H9 (cell line): ENCODE results near the gene SCAF11. TPM values are rescaled to one million over a fixed set of nuclear protein-coding genes. Genes with fewer than 3 reads are reported as not detected.

ENCODE experiments used
- DNase-seq: peaks from one replicate; pipeline ENCODE4 v3.0.0-alpha.2; 2017
- H2AFZ ChIP-seq: one replicate; pipeline ENCODE4 v1.6.1; 2013; ENCODE audit warnings: mild to moderate bottlenecking, low read length, control low read depth, moderate library complexity
- H2AK5ac ChIP-seq: 2 replicates; pipeline ENCODE4 v1.6.1; 2013; ENCODE audit warnings: low read length, control low read depth, mixed read lengths; ENCODE audit not compliant: insufficient read length
- H2BK120ac ChIP-seq: one replicate; pipeline ENCODE4 v1.6.1; 2013; ENCODE audit warnings: low read depth, mild to moderate bottlenecking, low read length, control low read depth, inconsistent platforms; ENCODE audit not compliant: poor library complexity, severe bottlenecking
- H2BK12ac ChIP-seq: 2 replicates; pipeline ENCODE4 v1.6.1; 2013; ENCODE audit warnings: low read length, control low read depth, mixed read lengths, low read depth; ENCODE audit not compliant: insufficient read length
- H2BK15ac ChIP-seq: 2 replicates; pipeline ENCODE4 v1.6.1; 2013; ENCODE audit warnings: low read depth, low read length, control low read depth
- H2BK20ac ChIP-seq: one replicate; pipeline ENCODE4 v1.6.1; 2013; ENCODE audit warnings: low read depth, mild to moderate bottlenecking, low read length, control low read depth, inconsistent platforms; ENCODE audit not compliant: poor library complexity, severe bottlenecking
- H2BK5ac ChIP-seq: 2 replicates; pipeline ENCODE4 v1.6.1; 2013; ENCODE audit warnings: low read length, control low read depth, mixed read lengths; ENCODE audit not compliant: insufficient read length
- H3K14ac ChIP-seq: 2 replicates; pipeline ENCODE4 v1.6.1; 2013; ENCODE audit warnings: low read length, control low read depth; ENCODE audit not compliant: insufficient read depth
- H3K18ac ChIP-seq: 2 replicates; pipeline ENCODE4 v1.6.1; 2013; ENCODE audit warnings: low read depth, mild to moderate bottlenecking, mixed read lengths, low read length, control low read depth; ENCODE audit not compliant: insufficient read length
- H3K23ac ChIP-seq: 2 replicates; pipeline ENCODE4 v1.6.1; 2013; ENCODE audit warnings: low read length, control low read depth, mixed read lengths, low read depth; ENCODE audit not compliant: insufficient read length
- H3K23me2 ChIP-seq: 2 replicates; pipeline ENCODE4 v1.6.1; 2013; ENCODE audit warnings: low read depth, mild to moderate bottlenecking, mixed read lengths, low read length, control low read depth; ENCODE audit not compliant: insufficient read length, poor library complexity, severe bottlenecking
- H3K27ac ChIP-seq: 2 replicates; pipeline ENCODE4 v1.5.1; 2013; ENCODE audit warnings: low read length, control low read depth, mixed read lengths, low read depth; ENCODE audit not compliant: insufficient read length
- H3K27me3 ChIP-seq: 2 replicates; pipeline ENCODE4 v1.6.1; 2013; ENCODE audit warnings: low read length, control low read depth, inconsistent platforms; ENCODE audit not compliant: insufficient read depth
- H3K4ac ChIP-seq: 2 replicates; pipeline ENCODE4 v1.6.1; 2013; ENCODE audit warnings: low read depth, mild to moderate bottlenecking, control low read depth, inconsistent platforms, low read length, moderate library complexity
- H3K4me1 ChIP-seq: 2 replicates; pipeline ENCODE4 v1.6.1; 2013; ENCODE audit warnings: low read length, control low read depth, inconsistent platforms; ENCODE audit not compliant: insufficient read depth
- H3K4me2 ChIP-seq: 2 replicates; pipeline ENCODE4 v1.6.1; 2013; ENCODE audit warnings: low read length, control low read depth, mixed read lengths; ENCODE audit not compliant: insufficient read length, insufficient read depth
- H3K56ac ChIP-seq: 2 replicates; pipeline ENCODE4 v1.6.1; 2013; ENCODE audit warnings: low read depth, mild to moderate bottlenecking, mixed read lengths, low read length, control low read depth; ENCODE audit not compliant: insufficient read length
- H3K79me1 ChIP-seq: 2 replicates; pipeline ENCODE4 v1.6.1; 2013; ENCODE audit warnings: low read depth, mild to moderate bottlenecking, moderate library complexity, low read length, control low read depth, inconsistent platforms; ENCODE audit not compliant: insufficient read depth, poor library complexity, severe bottlenecking
- H3K79me2 ChIP-seq: 2 replicates; pipeline ENCODE4 v1.6.1; 2013; ENCODE audit warnings: low read length, control low read depth, inconsistent platforms; ENCODE audit not compliant: insufficient read depth
- H3K9ac ChIP-seq: 2 replicates; pipeline ENCODE4 v1.6.1; 2013; ENCODE audit warnings: low read length, control low read depth, mixed read lengths; ENCODE audit not compliant: insufficient read length; ENCODE audit errors: extremely low read depth
- H3K9me3 ChIP-seq: one replicate; pipeline ENCODE4 v1.6.1; 2013; ENCODE audit warnings: low read depth, low read length, inconsistent platforms; ENCODE audit not compliant: control insufficient read depth
- H3T11ph ChIP-seq: one replicate; pipeline ENCODE4 v1.6.1; 2013; ENCODE audit warnings: mild to moderate bottlenecking, low read length, control low read depth, inconsistent platforms
- H4K20me1 ChIP-seq: one replicate; pipeline ENCODE4 v1.6.1; 2013; ENCODE audit not compliant: control insufficient read depth, insufficient read length, insufficient read depth
- H4K5ac ChIP-seq: 2 replicates; pipeline ENCODE4 v1.6.1; 2013; ENCODE audit warnings: low read depth, mild to moderate bottlenecking, mixed read lengths, low read length, control low read depth; ENCODE audit not compliant: insufficient read length
- H4K8ac ChIP-seq: replicated peaks from 2 replicates; pipeline ENCODE4 v1.6.1; 2013; ENCODE audit warnings: low read length, control low read depth, mixed read lengths, low read depth; ENCODE audit not compliant: insufficient read length
- H4K91ac ChIP-seq: 2 replicates; pipeline ENCODE4 v1.6.1; 2013; ENCODE audit warnings: low read depth, mild to moderate bottlenecking, moderate library complexity, mixed read lengths, low read length, control low read depth; ENCODE audit not compliant: insufficient read length
- H3K27ac Mint-ChIP-seq, 3 experiments: 2 replicates in 2 of 3; 3 replicates in 1 of 3; pipeline ENCODE4 v1.8.0; 2020 to 2021; ENCODE audit warnings: mixed read lengths in 3 of 3, mild to moderate bottlenecking in 1 of 3, moderate library complexity in 1 of 3
- H3K27me3 Mint-ChIP-seq: 2 replicates; pipeline ENCODE4 v1.8.0; 2021; ENCODE audit warnings: low read depth, mild to moderate bottlenecking, moderate library complexity, mixed read lengths
- H3K36me3 Mint-ChIP-seq, 3 experiments: 2 replicates in 2 of 3; 3 replicates in 1 of 3; pipeline ENCODE4 v1.8.0; 2020 to 2021; ENCODE audit warnings: low read depth in 3 of 3, mixed read lengths in 3 of 3; ENCODE audit not compliant: insufficient read depth in 1 of 3
- H3K4me1 Mint-ChIP-seq, 2 experiments: 2 replicates each; pipeline ENCODE4 v1.8.0; 2020; ENCODE audit warnings: mixed read lengths in 2 of 2
- H3K4me3 Mint-ChIP-seq, 2 experiments: 2 replicates in 1 of 2; 3 replicates in 1 of 2; pipeline ENCODE4 v1.8.0; 2020 to 2021; ENCODE audit warnings: mild to moderate bottlenecking in 2 of 2, mixed read lengths in 2 of 2, moderate library complexity in 1 of 2
- H3K9me3 Mint-ChIP-seq, 2 experiments: 2 replicates in 1 of 2; 3 replicates in 1 of 2; pipeline ENCODE4 v1.8.0; 2020; ENCODE audit warnings: mild to moderate bottlenecking in 2 of 2, mixed read lengths in 2 of 2, moderate library complexity in 1 of 2
- CTCF ChIP-seq: fragments of 200-600 bp; sonication (generic); conservative IDR thresholded peaks from 3 replicates; pipeline ENCODE4 v1.8.0; 2021; ENCODE audit warnings: antibody characterized with exemption, mild to moderate bottlenecking
- WGBS: extraction: QIAGEN DNeasy Blood & Tissue Kit; methylation state at CpG from one replicate; pipeline ENCODE4 v1.1.7; 2013; ENCODE audit warnings: missing lambda C conversion rate, low lambda C conversion rate, mixed read lengths; ENCODE audit not compliant: insufficient read length; ENCODE audit errors: extremely low coverage; 5-methylcytosine and 5-hydroxymethylcytosine counted together
- total RNA-seq: library from RNA; stranded (reverse); gene quantifications from 2 replicates; pipeline ENCODE4 v1.2.1, GENCODE V29; 2021

The SCAF11 gene
- total RNA-seq, 1 experiment from 2014 or later = 90.8 TPM

- H3K23me2 ChIP-seq = no peaks in the 10 kb centered on the region
- no peaks in the 10 kb centered on the region for H3K9me3 ChIP-seq
- no peak overlapping the region for H2AFZ ChIP-seq
- no peak for DNase-seq
- H3K4ac ChIP-seq = no peak overlapping the region
- no peak overlapping the region for H2AK5ac ChIP-seq
- no peak overlapping the region for H2BK12ac ChIP-seq
- Mint-ChIP-seq H3K36me3 (peaks cover 26 to 49% (median 48%) of the 10 kb centered on the region in 3 experiments; a peak in 6 of 7 replicates), H3K9me3 (no peaks in the 10 kb centered on the region), H3K4me1 (no peaks in the 10 kb centered on the region), H3K27me3 (no peaks in the 10 kb centered on the region), H3K4me3 (no peak overlapping the region), H3K27ac (no peak overlapping the region)
- H2BK20ac ChIP-seq = no peak overlapping the region
- no peak overlapping the region for H4K5ac ChIP-seq
- H3T11ph ChIP-seq = no peak overlapping the region
- H4K20me1 ChIP-seq = no peaks in the 10 kb centered on the region
- H3K9ac ChIP-seq = no peak overlapping the region
- no peak overlapping the region for H4K8ac ChIP-seq
- H2BK5ac ChIP-seq = no peak overlapping the region
- no peak overlapping the region for H3K27ac ChIP-seq
- no peak overlapping the region for H3K14ac ChIP-seq
- no peak overlapping the region for H3K56ac ChIP-seq
- H4K91ac ChIP-seq = no peak overlapping the region
- H3K18ac ChIP-seq = no peak overlapping the region
- H3K79me1 ChIP-seq = no peaks in the 10 kb centered on the region
- no peak overlapping the region for H2BK15ac ChIP-seq
- H3K4me2 ChIP-seq = no peak overlapping the region
- no CpG with 5 or more reads among the region's 3 CpGs for WGBS
- no peaks in the 10 kb centered on the region for H3K27me3 ChIP-seq
- H3K79me2 ChIP-seq = no peaks in the 10 kb centered on the region
- no peaks in the 10 kb centered on the region for H3K4me1 ChIP-seq
- H2BK120ac ChIP-seq = no peak overlapping the region
- no peak for TF ChIP-seq CTCF
- H3K23ac ChIP-seq = no peak overlapping the region
These were observed 60.0 kb downstream of the SCAF11 start for GRCh38 chr12:45930369-45930768.
